Measurements from ENCODE around the gene CNDP2.

GRCh38 chr18:74563999-74564398, 67.8 kb downstream of the CNDP2 start:
- TF ChIP-seq CTCF (conservative IDR thresholded peaks at IDR 0.05) (no peak), EZH2 (IDR thresholded peaks at IDR 0.05; ENCODE audit: low read depth) (no peak)
